Panc1 (cell line): ENCODE results near the gene KCNF1. TPM values are rescaled to one million over a fixed set of nuclear protein-coding genes. Genes with fewer than 3 reads are reported as not detected.
"Not testable (repeated sequence)": the region's sequence is repeated elsewhere in the genome, so short reads cannot be mapped to it uniquely, and the experiment has no call there.

ENCODE experiments used
- ATAC-seq: fragments of 200-7000 bp; cut with Tn5 transposase; 2 replicates; pipeline ENCODE4 v1.9.1; 2020; ENCODE audit warnings: mild to moderate bottlenecking, moderate library complexity
- BruUV-seq: library from RNA; stranded (reverse); fragments of 400-500 nt; replicated peaks from 2 replicates; lab custom pipeline; 2021; lab: Mats Ljungman, UMichigan
- CTCF ChIA-PET: fragments of 300-600 bp; sonication (Branson Sonifier 250); formaldehyde crosslinking; loops from one replicate; lab custom pipeline; 2022; ENCODE audit warnings: antibody characterized with exemption; lab: Charles Lee
- POLR2A ChIA-PET: fragments of 300-600 bp; sonication (Branson Sonifier 250); formaldehyde crosslinking; loops from one replicate; lab custom pipeline; 2022; ENCODE audit warnings: antibody characterized with exemption; lab: Charles Lee
- DNase-seq: peaks from one replicate; pipeline ENCODE4 v3.0.0-alpha.2; 2010; ENCODE audit warnings: low read depth, low spot score
- H3K27ac ChIP-seq: 2 replicates; pipeline ENCODE4 v1.5.1; 2011; ENCODE audit warnings: mild to moderate bottlenecking, low read length, inconsistent platforms
- H3K27me3 ChIP-seq: fragments of 200-500 bp; sonication (Bioruptor generic); 2 replicates; pipeline ENCODE4 v1.6.0; 2014; ENCODE audit warnings: low read length, inconsistent platforms; ENCODE audit not compliant: control insufficient read depth, insufficient read depth
- H3K36me3 ChIP-seq: fragments of 200-500 bp; sonication (Bioruptor generic); 2 replicates; pipeline ENCODE4 v1.5.1; 2014; ENCODE audit warnings: inconsistent platforms, mild to moderate bottlenecking, low read length, moderate library complexity; ENCODE audit not compliant: control insufficient read depth, insufficient read depth
- H3K4me1 ChIP-seq: 2 replicates; pipeline ENCODE4 v1.5.1; 2011; ENCODE audit warnings: inconsistent platforms, mild to moderate bottlenecking, low read length, moderate library complexity; ENCODE audit not compliant: control insufficient read depth, insufficient read depth
- H3K4me3 ChIP-seq, 2 experiments: 2 replicates each; pipeline ENCODE4 v1.5.1; 2011 to 2012; ENCODE audit warnings: low read depth in 2 of 2, low read length in 2 of 2, mild to moderate bottlenecking in 2 of 2, inconsistent platforms in 1 of 2, moderate library complexity in 1 of 2
- H3K9me3 ChIP-seq: fragments of 200-500 bp; sonication (Bioruptor generic); 2 replicates; pipeline ENCODE4 v1.5.1; 2014; ENCODE audit warnings: low read depth, mild to moderate bottlenecking, inconsistent platforms, low read length, moderate library complexity; ENCODE audit not compliant: control insufficient read depth, insufficient read depth
- CTCF ChIP-seq: fragments of 450-650 bp; IDR thresholded peaks from 2 replicates; pipeline ENCODE4 v1.5.1; 2017; ENCODE audit warnings: mild to moderate bottlenecking
- POLR2AphosphoS5 ChIP-seq: IDR thresholded peaks from 2 replicates; pipeline ENCODE4 v1.6.1; 2012; ENCODE audit warnings: mild to moderate bottlenecking, low read depth, low read length, moderate library complexity
- SIN3A ChIP-seq: IDR thresholded peaks from 2 replicates; pipeline ENCODE4 v1.6.1; 2012; ENCODE audit warnings: low read depth, mild to moderate bottlenecking, low read length, moderate library complexity, borderline replicate concordance; ENCODE audit not compliant: insufficient read depth
- TCF7L2 ChIP-seq: IDR thresholded peaks from 2 replicates; pipeline ENCODE4 v1.6.1; 2011; ENCODE audit warnings: mild to moderate bottlenecking, low read depth, low read length, inconsistent platforms
- in situ Hi-C: cut with HindIII; loops from 2 replicates; pipeline ENCODE4 v1.10.0; 2016; ENCODE audit warnings: low sequenced_read_pairs, low pct_unique_long_range_greater_than_20kb
- intact Hi-C: fragments of 100-400 bp; cut with micrococcal nuclease; formaldehyde crosslinking; loops from one replicate; pipeline ENCODE4 v1.10.0; 2022; ENCODE audit not compliant: unreplicated experiment
- total RNA-seq: library from RNA; stranded (reverse); gene quantifications from one replicate; pipeline ENCODE4 v1.2.1, GENCODE V29; 2021; ENCODE audit not compliant: unreplicated experiment
- TF ChIP-seq, protein P1 (sequence below), 2 experiments: IDR thresholded peaks; 2 replicates each; pipeline ENCODE4 v1.6.1; 2011 to 2012; ENCODE audit warnings: low read depth in 2 of 2, control low read depth in 1 of 2, low read length in 1 of 2, mild to moderate bottlenecking in 1 of 2, moderate library complexity in 1 of 2; ENCODE audit not compliant: insufficient read depth in 1 of 2

KCNF1 gene
- total RNA-seq, 1 experiment from 2014 or later: 0.39 TPM

DNA sequence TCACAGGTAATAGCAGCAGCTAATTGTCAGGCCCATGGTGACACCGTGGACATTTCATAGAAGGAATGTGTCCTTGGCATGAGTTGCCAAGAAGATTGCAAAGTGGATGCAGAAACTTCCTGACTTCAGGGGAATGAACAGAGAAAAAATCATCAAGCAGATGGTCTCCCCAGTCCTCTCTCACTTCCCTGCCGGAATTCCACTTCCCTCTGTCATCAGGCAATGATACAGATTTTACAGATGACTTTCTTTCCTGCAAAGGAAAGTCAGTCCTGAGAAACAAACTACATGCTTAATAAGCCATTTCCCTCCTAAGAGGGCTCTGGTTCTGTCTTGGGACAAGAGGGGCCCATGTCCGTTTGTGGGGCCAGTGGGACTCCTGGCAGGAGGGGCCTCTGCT lies 45.7 kb downstream of the KCNF1 start:
- Histone ChIP-seq H3K9me3 (no peaks in the 10 kb centered on the region), H3K4me3 (no peak overlapping the region), H3K27ac (no peak overlapping the region), H3K36me3 (no peaks in the 10 kb centered on the region), H3K27me3 (no peaks in the 10 kb centered on the region), H3K4me1 (no peaks in the 10 kb centered on the region)
- ATAC-seq: no peak
- ChIA-PET POLR2A (no interaction called here), CTCF (no interaction called here)
- DNase-seq: no peak
- in situ Hi-C loops: no loop called here
- intact Hi-C loops: no loop called here
- TF ChIP-seq CTCF (no peak), POLR2AphosphoS5 (no peak), TCF7L2 (no peak), SIN3A (no peak)
- TF ChIP-seq, protein P1, sequence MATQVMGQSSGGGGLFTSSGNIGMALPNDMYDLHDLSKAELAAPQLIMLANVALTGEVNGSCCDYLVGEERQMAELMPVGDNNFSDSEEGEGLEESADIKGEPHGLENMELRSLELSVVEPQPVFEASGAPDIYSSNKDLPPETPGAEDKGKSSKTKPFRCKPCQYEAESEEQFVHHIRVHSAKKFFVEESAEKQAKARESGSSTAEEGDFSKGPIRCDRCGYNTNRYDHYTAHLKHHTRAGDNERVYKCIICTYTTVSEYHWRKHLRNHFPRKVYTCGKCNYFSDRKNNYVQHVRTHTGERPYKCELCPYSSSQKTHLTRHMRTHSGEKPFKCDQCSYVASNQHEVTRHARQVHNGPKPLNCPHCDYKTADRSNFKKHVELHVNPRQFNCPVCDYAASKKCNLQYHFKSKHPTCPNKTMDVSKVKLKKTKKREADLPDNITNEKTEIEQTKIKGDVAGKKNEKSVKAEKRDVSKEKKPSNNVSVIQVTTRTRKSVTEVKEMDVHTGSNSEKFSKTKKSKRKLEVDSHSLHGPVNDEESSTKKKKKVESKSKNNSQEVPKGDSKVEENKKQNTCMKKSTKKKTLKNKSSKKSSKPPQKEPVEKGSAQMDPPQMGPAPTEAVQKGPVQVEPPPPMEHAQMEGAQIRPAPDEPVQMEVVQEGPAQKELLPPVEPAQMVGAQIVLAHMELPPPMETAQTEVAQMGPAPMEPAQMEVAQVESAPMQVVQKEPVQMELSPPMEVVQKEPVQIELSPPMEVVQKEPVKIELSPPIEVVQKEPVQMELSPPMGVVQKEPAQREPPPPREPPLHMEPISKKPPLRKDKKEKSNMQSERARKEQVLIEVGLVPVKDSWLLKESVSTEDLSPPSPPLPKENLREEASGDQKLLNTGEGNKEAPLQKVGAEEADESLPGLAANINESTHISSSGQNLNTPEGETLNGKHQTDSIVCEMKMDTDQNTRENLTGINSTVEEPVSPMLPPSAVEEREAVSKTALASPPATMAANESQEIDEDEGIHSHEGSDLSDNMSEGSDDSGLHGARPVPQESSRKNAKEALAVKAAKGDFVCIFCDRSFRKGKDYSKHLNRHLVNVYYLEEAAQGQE (IDR thresholded peaks at IDR 0.05; ENCODE audit: insufficient read depth in 1 of 2, low read depth in 2 of 2, low read length in 1 of 2): no peak
- BruUV-seq: no TSS peak

DNA sequence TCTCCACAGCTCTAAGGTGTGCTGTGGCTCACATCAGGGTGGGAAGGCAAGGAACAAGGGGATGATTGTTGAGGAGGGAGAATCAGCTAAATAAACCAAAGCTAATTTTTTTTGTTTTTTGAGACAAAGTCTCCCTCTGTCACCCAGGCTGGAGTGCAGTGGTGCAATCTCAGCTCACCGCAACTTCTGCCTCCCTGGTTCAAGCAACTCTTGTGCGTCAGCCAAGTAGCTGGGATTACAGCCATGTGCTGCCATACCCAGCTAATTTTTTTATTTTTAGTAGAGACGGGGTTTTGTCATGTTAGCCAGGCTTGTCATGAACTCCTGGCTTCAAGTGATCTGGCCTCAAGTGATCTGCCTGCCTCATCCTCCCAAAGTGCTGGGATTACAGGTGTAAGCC lies 46.7 kb downstream of the KCNF1 start:
- CTCF ChIA-PET, H3K36me3 ChIP-seq, DNase-seq, H3K4me3 ChIP-seq, intact Hi-C loops, H3K27ac ChIP-seq, H3K27me3 ChIP-seq, H3K4me1 ChIP-seq, BruUV-seq, H3K9me3 ChIP-seq, in situ Hi-C loops, ATAC-seq: not testable (repeated sequence)
- POLR2A ChIA-PET: interaction anchor here (0.6 kb wide), 1 partner anchor 261 kb away, joined by 4 read pairs; no protein-coding TSS in a partner anchor

GRCh38 chr2:10960606-10961489 lies 49.1 kb downstream of the KCNF1 start:
- Histone ChIP-seq H3K27ac (no peak overlapping the region), H3K9me3 (no peaks in the 10 kb centered on the region), H3K36me3 (no peaks in the 10 kb centered on the region), H3K4me3 (no peak overlapping the region), H3K4me1 (no peaks in the 10 kb centered on the region), H3K27me3 (peaks cover 2% of the 10 kb centered on the region)
- no TSS peak for BruUV-seq
- ChIA-PET POLR2A (no interaction called here), CTCF (no interaction called here)
- in situ Hi-C loops (no loop called here), intact Hi-C loops (no loop called here)
- DNase-seq (no peak), ATAC-seq (no peak; the same call in 1 of the 2 replicates)
- TF ChIP-seq, protein P1 (IDR thresholded peaks at IDR 0.05; ENCODE audit: insufficient read depth in 1 of 2, low read depth in 2 of 2, low read length in 1 of 2): no peak
- TF ChIP-seq TCF7L2 (no peak), SIN3A (no peak), POLR2AphosphoS5 (no peak), CTCF (no peak)
